AG09309 (cell line): Measurements from ENCODE around the gene STIP1.
A peak's percentile ranks its signal among the peaks of the same experiment; 100 is the strongest.

Source experiments
- DNase-seq: peaks from one replicate; pipeline ENCODE4 v3.0.0-alpha.2; 2010; ENCODE audit warnings: low read depth
- H3K4me3 ChIP-seq: 2 replicates; pipeline ENCODE4 v1.5.1; 2011; ENCODE audit warnings: mild to moderate bottlenecking, low read depth, low read length, moderate library complexity; ENCODE audit not compliant: control insufficient read depth
- CTCF ChIP-seq: IDR thresholded peaks from 2 replicates; pipeline ENCODE4 v1.5.1; 2011; ENCODE audit warnings: mild to moderate bottlenecking, low read depth, low read length, inconsistent platforms; ENCODE audit not compliant: insufficient read depth, control insufficient read depth; ENCODE audit errors: missing control alignments

Gene STIP1

GRCh38 chr11:64180891-64181290 lies 5.1 kb upstream of the STIP1 start:
- no peak for DNase-seq
- TF ChIP-seq CTCF, result no peak
- H3K4me3 ChIP-seq, result no peak overlapping the region

- no peak for TF ChIP-seq CTCF
- peak; percentile 73 for DNase-seq
- H3K4me3 ChIP-seq, result no peak overlapping the region
These were observed 4.2 kb upstream of the STIP1 start for GRCh38 chr11:64181506-64182411.

DNA sequence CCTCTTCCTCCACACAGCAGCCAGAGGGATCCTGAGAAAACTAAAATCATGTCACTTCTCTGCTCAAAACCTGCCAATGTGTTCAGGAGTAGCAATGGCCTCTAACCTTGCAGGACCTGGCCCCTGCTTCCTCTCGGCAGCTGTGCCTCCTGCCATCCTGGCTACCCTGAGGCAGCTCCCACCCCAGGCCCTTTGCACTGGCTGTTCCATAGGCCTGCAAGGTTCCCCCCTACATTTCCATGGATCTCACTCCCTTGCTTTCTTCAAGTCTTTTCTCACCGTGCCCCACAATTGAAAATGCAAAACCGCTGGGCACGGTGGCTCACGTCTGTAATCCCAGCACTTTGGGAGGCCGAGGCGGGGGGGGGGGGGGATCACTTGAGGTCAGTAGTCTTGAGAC lies 2.1 kb upstream of the STIP1 start:
- no peak for TF ChIP-seq CTCF
- no peak overlapping the region for H3K4me3 ChIP-seq

GRCh38 chr11:64185175-64185692 lies 737 bp upstream of the STIP1 start:
- DNase-seq, result peak; percentile 47
- TF ChIP-seq CTCF, result peak; percentile 52
- H3K4me3 ChIP-seq, result peak overlapping the region; percentile 79

More for the DNA sequence above, 2.1 kb upstream of the STIP1 start:
- no peak for DNase-seq

DNA sequence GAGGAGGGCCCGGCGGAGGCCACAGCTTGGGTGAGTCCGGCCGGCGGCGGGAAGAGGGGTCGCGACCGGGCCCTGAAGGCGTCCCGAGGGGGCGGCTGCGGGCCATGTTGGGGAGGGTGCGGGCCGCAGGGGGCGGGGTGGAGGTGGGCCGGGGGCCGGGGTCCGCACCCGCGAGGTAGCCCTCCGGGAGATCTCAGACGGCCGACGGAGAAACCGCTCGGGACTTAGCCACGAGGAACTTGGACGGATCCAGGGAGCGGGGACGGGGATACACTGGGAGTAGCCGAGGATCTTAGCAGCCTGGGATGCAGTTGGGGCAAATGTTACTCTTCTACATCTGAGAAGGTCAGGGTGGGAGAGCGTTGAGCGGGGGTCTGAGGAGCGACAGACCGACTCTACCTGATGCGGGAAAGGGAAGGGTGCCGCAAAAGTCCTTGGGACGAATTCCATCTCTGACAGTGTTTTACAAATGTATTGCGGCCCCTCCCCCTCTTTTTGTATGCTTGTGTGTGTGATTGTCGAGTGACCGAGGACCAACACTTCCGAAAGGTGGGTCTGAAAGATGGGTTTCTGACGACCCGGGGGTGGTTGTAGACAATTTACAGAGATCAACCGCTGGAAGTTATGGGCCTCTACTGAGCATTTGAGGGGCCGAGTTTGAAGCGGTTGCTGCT lies 658 bp downstream of the STIP1 start:
- H3K4me3 ChIP-seq, result no peak overlapping the region
- no peak for DNase-seq
- no peak for TF ChIP-seq CTCF

GRCh38 chr11:64192434-64192833 lies 6.5 kb downstream of the STIP1 start:
- no peak for TF ChIP-seq CTCF
- no peak for DNase-seq
- H3K4me3 ChIP-seq, result no peak overlapping the region
